GM12873 (cell line): ENCODE data around the gene BLTP3B.

ENCODE experiments used
- TF ChIP-seq, protein P1 (sequence below): IDR thresholded peaks from 2 replicates; pipeline ENCODE4 v1.5.1; 2012; ENCODE audit warnings: low read depth, mild to moderate bottlenecking, moderate library complexity, low read length, control low read depth; ENCODE audit not compliant: insufficient read depth; ENCODE audit errors: missing control alignments

BLTP3B gene

DNA sequence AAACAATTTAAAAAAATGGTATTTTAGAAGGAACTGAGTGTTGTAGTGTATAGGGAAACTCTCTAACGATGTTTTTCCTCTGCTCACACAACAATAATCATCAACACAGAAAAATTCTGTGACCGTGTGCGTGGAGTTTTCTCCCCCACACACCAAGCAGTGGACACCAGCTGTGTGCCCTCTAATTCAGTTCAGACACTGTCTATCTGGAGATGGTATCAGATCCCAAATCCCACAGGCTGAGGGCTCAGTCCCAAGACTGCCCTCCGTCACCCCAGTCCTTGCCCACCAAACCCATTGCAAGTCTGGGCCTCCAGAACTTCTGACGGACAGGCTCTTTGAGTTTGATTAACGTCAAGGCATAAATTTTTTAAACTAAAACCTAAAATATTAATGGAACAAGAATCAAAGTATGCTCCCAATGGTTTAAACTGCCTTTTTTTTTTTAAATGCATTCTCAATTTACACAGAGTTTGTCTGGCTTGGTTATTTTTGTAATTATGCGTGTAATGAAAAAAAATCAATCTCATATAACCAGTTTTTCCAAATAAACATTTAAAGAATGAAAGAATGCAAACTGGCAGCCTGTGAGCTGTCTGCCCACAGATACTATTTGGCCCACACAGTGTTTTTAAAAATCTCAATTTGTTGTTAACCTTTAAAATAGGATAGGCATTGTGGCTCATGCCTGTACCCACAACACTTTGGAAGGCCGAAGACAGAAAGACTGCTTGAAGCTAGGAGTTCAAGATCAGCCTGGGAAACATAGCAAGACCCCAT lies 19.2 kb downstream of the BLTP3B start:
- TF ChIP-seq, protein P1, sequence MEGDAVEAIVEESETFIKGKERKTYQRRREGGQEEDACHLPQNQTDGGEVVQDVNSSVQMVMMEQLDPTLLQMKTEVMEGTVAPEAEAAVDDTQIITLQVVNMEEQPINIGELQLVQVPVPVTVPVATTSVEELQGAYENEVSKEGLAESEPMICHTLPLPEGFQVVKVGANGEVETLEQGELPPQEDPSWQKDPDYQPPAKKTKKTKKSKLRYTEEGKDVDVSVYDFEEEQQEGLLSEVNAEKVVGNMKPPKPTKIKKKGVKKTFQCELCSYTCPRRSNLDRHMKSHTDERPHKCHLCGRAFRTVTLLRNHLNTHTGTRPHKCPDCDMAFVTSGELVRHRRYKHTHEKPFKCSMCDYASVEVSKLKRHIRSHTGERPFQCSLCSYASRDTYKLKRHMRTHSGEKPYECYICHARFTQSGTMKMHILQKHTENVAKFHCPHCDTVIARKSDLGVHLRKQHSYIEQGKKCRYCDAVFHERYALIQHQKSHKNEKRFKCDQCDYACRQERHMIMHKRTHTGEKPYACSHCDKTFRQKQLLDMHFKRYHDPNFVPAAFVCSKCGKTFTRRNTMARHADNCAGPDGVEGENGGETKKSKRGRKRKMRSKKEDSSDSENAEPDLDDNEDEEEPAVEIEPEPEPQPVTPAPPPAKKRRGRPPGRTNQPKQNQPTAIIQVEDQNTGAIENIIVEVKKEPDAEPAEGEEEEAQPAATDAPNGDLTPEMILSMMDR: no peak

DNA sequence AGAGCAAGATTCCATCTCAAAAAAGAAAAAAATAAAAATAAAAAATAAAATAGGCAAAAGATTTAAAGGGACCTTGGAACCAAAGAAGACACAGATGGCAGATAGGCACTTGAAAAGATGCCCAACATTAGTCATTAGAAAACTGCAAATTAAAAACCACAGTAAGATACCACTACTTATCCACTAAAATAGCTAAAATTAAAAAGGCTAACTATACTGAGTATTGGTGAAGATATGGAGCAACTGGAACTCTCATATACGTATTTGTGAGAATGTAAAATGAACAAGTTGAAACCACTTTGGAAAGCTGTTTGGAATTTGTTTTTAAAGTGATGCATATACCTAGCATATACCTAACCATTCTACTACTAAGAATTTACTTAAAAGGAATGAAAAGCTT lies 22.3 kb downstream of the BLTP3B start:
- TF ChIP-seq, protein P1: no peak

DNA sequence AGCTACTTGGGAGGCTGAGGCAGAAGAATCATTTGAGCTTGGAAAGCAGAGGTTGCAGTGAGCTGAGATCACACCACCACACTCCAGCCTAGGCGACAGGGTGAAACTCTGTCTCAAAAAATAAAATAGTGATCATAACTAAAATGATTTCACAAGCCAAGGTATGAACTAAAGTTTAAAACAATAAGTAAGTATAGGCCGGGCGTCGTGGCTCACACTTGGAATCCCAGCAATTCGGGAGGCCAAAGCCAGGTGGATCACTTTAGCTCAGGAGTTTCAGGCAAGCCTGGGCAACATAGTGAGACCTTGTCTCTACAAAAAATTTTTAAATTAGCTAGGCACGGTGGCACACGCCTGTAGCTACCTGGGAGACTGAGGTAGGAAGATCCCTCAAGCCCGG lies 27.4 kb downstream of the BLTP3B start:
- TF ChIP-seq, protein P1: no peak

DNA sequence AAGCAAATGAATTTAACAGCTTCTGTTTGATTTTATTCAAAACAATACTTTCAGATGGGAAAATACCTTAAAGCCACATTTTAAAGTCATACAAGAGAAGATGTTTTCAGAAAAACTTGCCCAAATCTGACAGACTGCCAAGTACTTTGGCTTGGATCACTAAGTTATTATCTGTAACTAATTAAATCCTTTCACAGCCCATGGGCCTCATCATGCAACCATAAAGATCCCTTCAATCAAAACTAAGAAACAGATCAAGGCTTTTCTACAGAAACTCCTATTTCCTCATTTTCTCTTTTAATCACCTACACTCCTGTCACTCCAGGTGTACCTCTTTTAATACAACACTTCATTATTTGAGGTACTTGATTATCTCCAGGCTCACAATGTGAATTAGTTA lies 28.1 kb downstream of the BLTP3B start:
- TF ChIP-seq, protein P1: no peak

DNA sequence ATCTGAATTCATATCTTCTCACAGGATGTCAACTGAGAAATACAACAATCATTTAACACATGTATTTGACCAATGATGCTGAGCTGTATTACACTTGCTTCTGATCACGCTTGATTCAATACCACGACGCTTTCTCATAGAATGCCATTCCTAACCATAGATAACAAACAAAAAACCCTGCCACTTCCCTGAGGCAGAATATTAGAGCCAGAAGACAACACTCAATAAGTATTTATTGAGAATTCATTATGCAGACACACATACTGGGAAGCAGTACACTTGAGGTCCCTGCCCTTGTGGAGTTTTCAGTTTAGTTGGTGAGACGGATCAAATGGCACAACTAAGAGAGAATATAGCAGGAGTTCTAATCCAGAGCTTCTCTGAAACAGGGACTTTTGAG lies 32.4 kb downstream of the BLTP3B start:
- TF ChIP-seq, protein P1: no peak

DNA sequence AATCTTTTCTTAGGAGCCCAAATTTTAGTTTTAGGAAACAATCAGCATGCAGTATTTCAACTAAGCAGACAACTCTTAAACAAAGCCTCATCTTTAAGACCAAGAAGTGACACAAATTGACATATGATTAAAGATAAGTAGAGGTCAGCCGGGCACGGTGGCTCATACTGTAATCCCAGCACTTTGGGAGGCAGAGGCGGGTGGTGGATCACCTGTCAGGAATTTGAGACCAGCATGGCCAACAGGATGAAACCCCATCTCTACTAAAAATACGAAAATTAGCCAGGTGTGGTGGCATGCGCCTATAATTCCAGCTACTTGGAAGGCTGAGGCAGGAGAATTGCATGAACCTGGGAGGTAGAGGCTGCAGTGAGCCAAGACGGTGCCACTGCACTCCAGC lies 35.8 kb downstream of the BLTP3B start:
- TF ChIP-seq, protein P1: no peak

DNA sequence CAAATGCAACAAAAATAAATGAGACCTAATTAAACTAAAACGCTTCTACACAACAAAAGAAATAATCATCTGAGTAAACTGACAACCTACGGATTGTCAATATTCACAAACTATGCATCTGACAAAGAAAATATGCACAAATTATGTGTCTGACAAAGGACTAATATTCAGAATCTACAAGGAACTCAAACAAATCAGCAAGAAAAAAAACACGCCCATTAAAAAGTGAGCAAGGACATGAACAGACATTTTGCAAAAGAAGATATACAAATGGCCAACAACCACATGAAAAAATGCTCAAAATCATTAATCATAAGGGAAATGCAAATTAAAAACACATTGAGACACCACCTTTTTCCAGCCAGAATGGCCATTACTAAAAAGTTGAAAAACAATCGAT lies 37.0 kb downstream of the BLTP3B start:
- TF ChIP-seq, protein P1: no peak
